GM12891 (cell line): ENCODE measurements around the gene LCK.

ENCODE experiments used
- PAX5 ChIP-seq: IDR thresholded peaks from 2 replicates; pipeline ENCODE4 v1.6.1; 2011; ENCODE audit warnings: low read length, moderate library complexity, mild to moderate bottlenecking; ENCODE audit not compliant: insufficient read depth, severe bottlenecking
- POLR2A ChIP-seq: IDR thresholded peaks from 2 replicates; pipeline ENCODE4 v1.6.1; 2011; ENCODE audit warnings: low read depth, low read length, control low read depth
- POLR2AphosphoS5 ChIP-seq: IDR thresholded peaks from 2 replicates; pipeline ENCODE4 v1.6.1; 2011; ENCODE audit warnings: low read depth, low read length, control low read depth
- POU2F2 ChIP-seq: IDR thresholded peaks from 2 replicates; pipeline ENCODE4 v1.6.1; 2011; ENCODE audit warnings: low read depth, mild to moderate bottlenecking, control low read depth, low read length, moderate library complexity
- SPI1 ChIP-seq: IDR thresholded peaks from 2 replicates; pipeline ENCODE4 v1.6.1; 2011; ENCODE audit warnings: low read depth, low read length, control low read depth
- TAF1 ChIP-seq: IDR thresholded peaks from 2 replicates; pipeline ENCODE4 v1.6.1; 2011; ENCODE audit warnings: low read depth, low read length, control low read depth

GRCh38 chr1:32276032-32276782 is 25.1 kb downstream of the LCK start:
- no peak for TF ChIP-seq TAF1
- no peak for TF ChIP-seq POLR2AphosphoS5
- no peak for TF ChIP-seq SPI1
- no peak for TF ChIP-seq POLR2A
- TF ChIP-seq POU2F2 = no peak
- TF ChIP-seq PAX5 = no peak
